ENCODE data around the gene ARID2.

ARID2 gene

DNA sequence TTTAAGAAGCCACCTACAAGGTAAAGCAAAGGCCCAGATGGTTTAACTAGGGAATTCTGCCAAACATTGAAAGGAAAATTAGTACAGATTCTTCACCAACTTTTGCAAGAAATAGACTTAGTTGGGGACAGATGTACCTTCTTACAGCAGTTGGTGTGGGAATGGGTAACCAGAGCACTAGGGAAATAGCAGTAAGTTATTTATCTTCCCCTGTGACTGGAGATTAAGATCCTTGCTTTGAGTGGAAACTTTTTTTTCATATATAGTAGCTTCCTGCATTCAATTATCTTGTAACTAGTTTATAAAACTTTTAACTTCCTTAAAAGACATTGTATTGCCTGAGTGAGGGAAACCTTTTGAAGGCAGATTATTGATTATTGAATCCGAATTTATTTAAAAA is 44.2 kb downstream of the ARID2 start:
- no peak for DNase-seq (ENCODE audit: low spot score)

DNA sequence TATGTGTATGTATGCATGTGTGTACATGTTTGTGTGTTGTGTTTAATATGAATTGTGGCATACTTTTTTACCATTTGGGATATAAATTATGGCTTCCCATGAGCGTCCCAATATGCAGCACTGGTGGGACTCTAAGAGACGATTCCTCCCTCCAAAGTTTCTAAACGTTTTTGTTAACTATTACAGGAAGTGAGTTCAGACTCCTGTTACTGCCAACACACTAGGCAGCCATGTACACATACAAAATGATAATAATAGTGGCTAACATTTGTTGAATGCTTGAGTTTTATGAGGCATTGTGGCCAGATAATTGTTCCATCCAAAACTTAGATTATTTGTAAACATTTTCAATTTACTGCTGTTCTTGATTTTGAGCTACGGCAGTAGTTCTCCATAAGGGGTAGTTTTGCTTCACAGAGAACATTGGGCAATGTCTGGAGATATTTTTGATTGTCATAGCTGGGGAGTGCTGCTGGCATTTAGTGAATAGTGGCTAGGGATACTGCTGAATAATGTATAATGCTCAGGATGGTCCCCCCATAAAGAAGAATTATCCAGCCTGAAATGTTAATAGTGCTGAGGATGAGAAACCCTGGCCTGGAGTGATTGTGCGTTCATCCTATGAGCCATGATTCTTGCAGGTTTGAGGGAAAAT is 45.1 kb downstream of the ARID2 start:
- no peak for DNase-seq (ENCODE audit: low spot score)

DNA sequence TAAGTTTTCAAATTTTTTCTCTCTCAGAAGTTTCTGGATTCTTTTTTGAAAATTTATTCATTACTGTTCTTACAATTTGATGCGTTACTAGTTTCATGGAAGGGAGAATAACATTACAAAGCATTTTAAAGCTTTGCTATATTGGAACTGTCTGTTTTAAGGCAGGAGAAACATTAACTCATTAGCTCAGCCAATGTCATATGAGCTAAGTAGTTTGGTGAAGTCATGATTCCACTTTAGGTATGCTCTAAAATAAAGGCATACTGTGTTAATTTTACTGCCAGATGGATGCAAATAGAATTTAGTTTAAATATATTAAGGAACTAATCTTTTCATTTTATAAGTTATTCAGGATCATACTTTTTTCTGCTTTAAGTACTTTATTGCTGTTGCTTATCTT is 46.0 kb downstream of the ARID2 start:
- no peak for DNase-seq (ENCODE audit: low spot score)

DNA sequence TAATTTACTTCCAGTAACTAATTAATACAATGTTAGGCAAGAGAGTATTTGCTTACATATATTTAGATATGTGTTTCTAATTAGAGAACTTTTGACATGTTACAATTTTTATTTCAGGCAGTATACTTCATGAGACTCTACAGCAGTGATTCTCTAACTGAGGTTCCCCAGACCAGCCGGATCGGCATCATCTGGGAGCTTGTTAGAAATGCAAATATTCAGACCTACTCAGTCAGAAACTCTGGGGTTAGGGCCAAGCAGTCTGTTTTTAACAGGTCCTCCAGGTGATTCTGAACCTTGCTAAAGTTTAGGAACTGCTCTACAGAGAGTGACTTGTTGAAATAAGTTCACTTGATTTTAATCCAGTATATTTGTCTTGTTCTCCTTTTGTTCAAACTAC is 46.5 kb downstream of the ARID2 start:
- DNase-seq (ENCODE audit: low spot score) = no peak

DNA sequence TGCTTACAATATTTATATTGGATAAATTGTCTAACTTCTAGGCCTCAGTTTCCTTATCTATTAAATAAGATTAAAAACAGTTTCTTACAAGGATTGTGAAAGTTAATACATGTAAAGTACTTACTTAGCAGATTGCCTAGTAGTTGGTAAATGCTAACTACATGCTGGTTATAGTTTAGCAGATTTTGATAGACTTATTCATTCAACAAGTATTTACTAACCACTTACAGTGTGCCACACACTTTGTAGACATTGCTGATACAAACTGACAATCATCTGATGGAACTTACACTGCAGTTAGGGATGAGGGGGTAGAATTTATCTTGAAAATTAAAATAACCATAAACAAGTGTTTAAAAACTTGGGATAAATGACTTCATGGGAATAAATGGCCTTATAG is 50.4 kb downstream of the ARID2 start:
- DNase-seq (ENCODE audit: low spot score) = no peak

GRCh38 chr12:45781080-45781479 is 51.6 kb downstream of the ARID2 start:
- no peak for DNase-seq (ENCODE audit: low spot score)

DNA sequence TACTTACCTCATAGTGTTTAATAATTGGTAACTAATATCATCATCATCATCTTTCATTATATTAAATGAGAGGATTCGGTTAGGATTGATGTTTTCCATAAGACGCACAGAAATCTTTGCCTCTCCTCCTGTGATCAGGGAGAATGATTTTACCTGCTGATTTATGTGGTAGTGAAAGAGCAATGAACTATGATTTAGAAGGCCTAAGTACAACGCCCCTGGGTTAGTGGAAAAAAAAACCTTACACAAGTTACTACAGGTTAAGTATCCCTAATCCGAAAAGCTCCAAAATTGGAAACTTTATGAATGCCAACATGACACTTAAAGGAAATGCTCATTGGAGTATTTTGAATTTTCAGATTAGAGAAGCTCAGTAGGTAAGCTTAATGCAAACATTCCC is 55.8 kb downstream of the ARID2 start:
- no peak for DNase-seq (ENCODE audit: low spot score)

- peak; percentile 69 for DNase-seq (ENCODE audit: low spot score)
These were observed 59.5 kb downstream of the ARID2 start for GRCh38 chr12:45789025-45789424.

GRCh38 chr12:45794422-45794821 is 64.9 kb downstream of the ARID2 start:
- no peak for DNase-seq (ENCODE audit: low spot score)

DNA sequence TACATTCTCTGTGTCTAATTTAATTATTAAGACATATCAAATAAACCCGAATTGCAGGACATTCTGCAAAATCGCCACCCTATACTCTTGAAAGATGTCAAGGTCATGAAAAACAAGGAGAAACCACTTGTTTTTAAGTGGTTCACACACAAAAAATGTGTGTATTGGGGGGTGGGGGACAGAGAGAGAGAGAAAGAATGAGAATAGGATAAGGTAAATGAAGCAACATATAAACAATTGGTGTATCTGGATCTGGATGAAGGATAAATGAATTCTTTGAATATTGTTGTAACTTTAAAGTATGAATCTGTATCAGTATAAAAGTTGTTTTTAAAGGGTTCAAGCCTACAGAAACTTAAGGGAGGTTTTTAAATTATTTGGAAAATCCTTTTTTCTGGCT is 72.1 kb downstream of the ARID2 start:
- no peak for DNase-seq (ENCODE audit: low spot score)

DNA sequence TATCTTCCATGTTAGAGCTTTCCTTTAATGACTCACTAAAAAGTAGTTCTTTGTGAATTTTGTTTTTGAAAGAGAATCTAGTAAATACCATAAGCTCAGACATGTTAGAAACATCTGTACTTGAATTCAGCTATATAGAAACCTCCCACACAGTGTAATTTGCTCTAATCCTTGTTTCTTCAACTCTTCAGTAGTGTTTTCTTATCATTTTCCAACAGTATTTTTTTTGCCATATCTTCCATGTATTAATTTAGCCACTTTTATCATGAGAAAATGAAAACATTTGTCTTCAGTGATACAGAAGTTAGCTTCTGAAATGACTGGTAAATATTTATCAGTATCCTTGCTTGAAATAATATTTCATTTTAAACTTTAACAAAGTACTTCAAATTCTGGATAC is 73.6 kb downstream of the ARID2 start:
- no peak for DNase-seq (ENCODE audit: low spot score)

GRCh38 chr12:45816652-45817051 is 87.1 kb downstream of the ARID2 start:
- no peak for DNase-seq (ENCODE audit: low spot score)

- DNase-seq (ENCODE audit: low spot score) = no peak
These were observed 98.5 kb downstream of the ARID2 start for GRCh38 chr12:45827974-45828373.

GRCh38 chr12:45828402-45828801 is 98.9 kb downstream of the ARID2 start:
- no peak for DNase-seq (ENCODE audit: low spot score)

- no peak for DNase-seq (ENCODE audit: low spot score)
These were observed 102.1 kb downstream of the ARID2 start for GRCh38 chr12:45831590-45831989.

GRCh38 chr12:45833401-45833800 is 103.9 kb downstream of the ARID2 start:
- DNase-seq (ENCODE audit: low spot score) = no peak

DNA sequence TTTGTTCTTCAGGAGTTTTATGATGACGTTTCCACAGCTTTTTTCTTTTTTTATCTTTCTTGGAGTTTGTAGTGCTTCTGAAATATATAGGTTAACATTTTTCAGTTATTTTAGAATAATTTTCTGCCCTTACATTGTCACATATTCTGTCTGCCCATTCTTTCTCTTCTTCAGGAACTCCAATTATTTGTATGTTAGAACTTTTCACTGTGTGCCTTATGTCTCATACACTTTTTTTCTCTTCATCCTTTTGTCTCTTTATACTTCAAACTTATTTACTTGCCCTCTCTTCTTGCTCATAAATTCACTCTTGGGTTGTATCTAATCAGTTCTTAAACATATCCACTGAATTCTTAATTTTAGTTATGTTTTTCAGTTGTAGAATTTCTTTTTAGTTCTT is 105.3 kb downstream of the ARID2 start:
- DNase-seq (ENCODE audit: low spot score) = no peak

- DNase-seq (ENCODE audit: low spot score) = no peak
These were observed 110.4 kb downstream of the ARID2 start for GRCh38 chr12:45839917-45840316.

GRCh38 chr12:45849289-45849688 is 119.8 kb downstream of the ARID2 start:
- DNase-seq (ENCODE audit: low spot score) = no peak

GRCh38 chr12:45850302-45850701 is 120.8 kb downstream of the ARID2 start:
- DNase-seq (ENCODE audit: low spot score) = no peak

DNA sequence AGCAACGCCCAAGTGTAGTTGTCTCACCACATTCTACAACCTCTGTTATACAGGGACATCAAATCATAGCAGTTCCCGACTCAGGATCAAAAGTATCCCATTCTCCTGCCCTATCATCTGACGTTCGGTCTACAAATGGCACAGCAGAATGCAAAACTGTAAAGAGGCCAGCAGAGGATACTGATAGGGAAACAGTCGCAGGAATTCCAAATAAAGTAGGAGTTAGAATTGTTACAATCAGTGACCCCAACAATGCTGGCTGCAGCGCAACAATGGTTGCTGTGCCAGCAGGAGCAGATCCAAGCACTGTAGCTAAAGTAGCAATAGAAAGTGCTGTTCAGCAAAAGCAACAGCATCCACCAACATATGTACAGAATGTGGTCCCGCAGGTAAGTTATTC is 123.0 kb downstream of the ARID2 start:
- no peak for DNase-seq (ENCODE audit: low spot score)

GRCh38 chr12:45853550-45853949 is 124.0 kb downstream of the ARID2 start:
- DNase-seq (ENCODE audit: low spot score) = no peak

GRCh38 chr12:45863332-45863731 is 133.8 kb downstream of the ARID2 start:
- no peak for DNase-seq (ENCODE audit: low spot score)

DNA sequence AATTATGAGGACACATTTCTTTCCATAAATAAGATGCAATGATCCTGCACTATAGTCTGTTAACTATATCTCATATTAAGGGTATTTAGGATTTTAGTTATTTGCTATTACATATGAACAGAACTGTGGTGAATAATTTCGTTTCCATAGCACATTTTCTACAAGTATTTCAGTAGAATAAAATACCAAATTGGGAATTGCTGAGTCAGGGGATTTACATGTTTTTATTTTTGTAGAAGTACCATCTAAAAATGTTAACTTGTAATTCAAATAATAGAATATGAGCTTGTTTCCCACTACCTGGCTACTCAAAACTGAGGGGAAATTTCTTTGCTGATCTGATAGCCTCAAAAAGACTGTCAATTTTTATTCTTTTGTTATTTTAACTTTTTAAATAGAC is 136.8 kb downstream of the ARID2 start:
- DNase-seq (ENCODE audit: low spot score) = no peak

DNA sequence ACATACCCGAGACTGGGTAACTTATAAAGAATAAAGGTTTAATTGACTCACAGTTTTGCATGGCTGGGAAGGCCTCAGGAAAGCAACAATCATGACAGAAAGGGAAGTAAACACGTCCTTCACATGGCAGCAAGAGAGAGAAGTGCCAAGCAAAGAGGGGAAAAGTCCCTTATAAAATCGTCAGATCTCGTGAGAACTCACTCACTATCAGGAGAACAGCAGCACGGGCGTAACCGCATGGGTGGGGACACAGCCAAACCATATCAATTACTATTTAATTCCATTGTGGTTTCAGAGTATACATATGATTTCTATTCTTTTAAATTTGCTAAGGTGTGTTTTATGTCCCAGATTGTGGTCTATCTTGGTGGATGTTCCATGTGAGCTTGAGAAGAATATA is 142.9 kb downstream of the ARID2 start:
- DNase-seq (ENCODE audit: low spot score) = no peak

Data from GM03348 (cell line).